Activated naive CD4-positive, alpha-beta T cell treated with anti-CD3 and anti-CD28 coated beads for 36 hours (primary cell): ENCODE data around the gene TNFRSF8. TPM values are rescaled to one million over a fixed set of nuclear protein-coding genes. Genes with fewer than 3 reads are reported as not detected.

Experiments used
- CTCF ChIA-PET: fragments of 350-600 bp; sonication (Branson Sonifier 250); formaldehyde crosslinking; loops from one replicate; lab custom pipeline; 2021; ENCODE audit warnings: antibody characterized with exemption; lab: Charles Lee
- DNase-seq: peaks from one replicate; pipeline ENCODE4 v3.0.0-alpha.2; 2020
- H3K27ac Mint-ChIP-seq: one replicate; pipeline ENCODE4 v1.8.0; 2021; ENCODE audit warnings: mild to moderate bottlenecking, mixed read lengths
- H3K27me3 Mint-ChIP-seq: one replicate; pipeline ENCODE4 v1.8.0; 2021; ENCODE audit warnings: low read depth, mixed read lengths
- H3K36me3 Mint-ChIP-seq: one replicate; pipeline ENCODE4 v1.8.0; 2021; ENCODE audit warnings: low read depth, mixed read lengths
- H3K4me1 Mint-ChIP-seq: one replicate; pipeline ENCODE4 v1.8.0; 2021; ENCODE audit warnings: low read depth, mixed read lengths
- H3K4me3 Mint-ChIP-seq: one replicate; pipeline ENCODE4 v1.8.0; 2021; ENCODE audit warnings: mild to moderate bottlenecking, moderate library complexity, mixed read lengths
- H3K9me3 Mint-ChIP-seq: one replicate; pipeline ENCODE4 v1.8.0; 2021; ENCODE audit warnings: mixed read lengths
- intact Hi-C: fragments of 100-400 bp; cut with micrococcal nuclease; formaldehyde crosslinking; loops from one replicate; pipeline ENCODE4 v1.15.1; 2023
- total RNA-seq, 2 experiments: library from RNA; stranded (reverse); gene quantifications; one replicate each; pipeline ENCODE4 v1.2.3, GENCODE V29; 2021

The TNFRSF8 gene
- total RNA-seq, 2 experiments from 2014 or later: 18.6 to 18.8 TPM

GRCh38 chr1:12143631-12144155 lies 80.6 kb downstream of the TNFRSF8 start:
- Mint-ChIP-seq H3K4me3 (no peak overlapping the region), H3K36me3 (peaks cover 8% of the 10 kb centered on the region), H3K9me3 (no peaks in the 10 kb centered on the region), H3K27ac (peak overlapping the region; percentile 76), H3K4me1 (peaks cover 50% of the 10 kb centered on the region), H3K27me3 (no peaks in the 10 kb centered on the region)
- peak; percentile 69 for DNase-seq
- intact Hi-C loops: no loop called here
- CTCF ChIA-PET: interaction anchor here (2.1 kb wide), 1 partner anchor 19 kb away, joined by 7 read pairs; no protein-coding TSS in a partner anchor

GRCh38 chr1:12144236-12144635 lies 81.1 kb downstream of the TNFRSF8 start:
- H3K27me3 Mint-ChIP-seq: no peaks in the 10 kb centered on the region
- H3K9me3 Mint-ChIP-seq: peaks cover 2% of the 10 kb centered on the region
- H3K4me3 Mint-ChIP-seq: no peak overlapping the region
- no peak for DNase-seq
- peaks cover 56% of the 10 kb centered on the region for H3K4me1 Mint-ChIP-seq
- peak overlapping the region; percentile 76 for H3K27ac Mint-ChIP-seq
- CTCF ChIA-PET: interaction anchor here (0.6 to 2.1 kb wide), 2 partner anchors 19 to 39 kb away, joined by 3 to 7 read pairs; no protein-coding TSS in a partner anchor
- H3K36me3 Mint-ChIP-seq: peaks cover 9% of the 10 kb centered on the region
- intact Hi-C loops: no loop called here

- peaks cover 63% of the 10 kb centered on the region for H3K4me1 Mint-ChIP-seq
- peak overlapping the region; percentile 24 for H3K27ac Mint-ChIP-seq
- DNase-seq: no peak
- intact Hi-C loops: no loop called here
- peaks cover 14% of the 10 kb centered on the region for H3K36me3 Mint-ChIP-seq
- peaks cover 7% of the 10 kb centered on the region for H3K9me3 Mint-ChIP-seq
- no peaks in the 10 kb centered on the region for H3K27me3 Mint-ChIP-seq
- no peak overlapping the region for H3K4me3 Mint-ChIP-seq
- CTCF ChIA-PET: interaction anchor here (0.6 kb wide), 1 partner anchor 38 kb away, joined by 3 read pairs; no protein-coding TSS in a partner anchor
Observed at GRCh38 chr1:12144969-12145368, 81.9 kb downstream of the TNFRSF8 start.

GRCh38 chr1:12145616-12146342 lies 82.7 kb downstream of the TNFRSF8 start:
- Mint-ChIP-seq H3K9me3 (peaks cover 7% of the 10 kb centered on the region), H3K4me1 (peaks cover 71% of the 10 kb centered on the region), H3K27me3 (no peaks in the 10 kb centered on the region), H3K4me3 (no peak overlapping the region), H3K36me3 (peaks cover 17% of the 10 kb centered on the region), H3K27ac (peak overlapping the region; percentile 16)
- intact Hi-C loops: no loop called here
- CTCF ChIA-PET: interaction anchor here (0.6 kb wide), 1 partner anchor 465 kb away, joined by 3 read pairs; no protein-coding TSS in a partner anchor
- no peak for DNase-seq

GRCh38 chr1:12146343-12147112 lies 83.4 kb downstream of the TNFRSF8 start:
- CTCF ChIA-PET: interaction anchor here (0.6 kb wide), 1 partner anchor 464 kb away, joined by 3 read pairs; no protein-coding TSS in a partner anchor
- DNase-seq: no peak
- intact Hi-C loops: no loop called here
- no peak overlapping the region for H3K4me3 Mint-ChIP-seq
- peaks cover 7% of the 10 kb centered on the region for H3K9me3 Mint-ChIP-seq
- peaks cover 79% of the 10 kb centered on the region for H3K4me1 Mint-ChIP-seq
- peaks cover 17% of the 10 kb centered on the region for H3K36me3 Mint-ChIP-seq
- H3K27ac Mint-ChIP-seq: peak overlapping the region; percentile 64
- no peaks in the 10 kb centered on the region for H3K27me3 Mint-ChIP-seq

GRCh38 chr1:12147201-12147701 lies 84.1 kb downstream of the TNFRSF8 start:
- CTCF ChIA-PET: interaction anchor here (0.9 kb wide), 1 partner anchor 31 kb away, joined by 3 read pairs; no protein-coding TSS in a partner anchor
- H3K36me3 Mint-ChIP-seq: peaks cover 17% of the 10 kb centered on the region
- no peak for DNase-seq
- no peak overlapping the region for H3K4me3 Mint-ChIP-seq
- no peaks in the 10 kb centered on the region for H3K27me3 Mint-ChIP-seq
- peak overlapping the region; percentile 64 for H3K27ac Mint-ChIP-seq
- peaks cover 86% of the 10 kb centered on the region for H3K4me1 Mint-ChIP-seq
- peaks cover 7% of the 10 kb centered on the region for H3K9me3 Mint-ChIP-seq
- intact Hi-C loops: no loop called here

- Mint-ChIP-seq H3K36me3 (peaks cover 15% of the 10 kb centered on the region), H3K9me3 (peaks cover 7% of the 10 kb centered on the region), H3K4me3 (no peak overlapping the region), H3K4me1 (peaks cover 88% of the 10 kb centered on the region), H3K27ac (peak overlapping the region; percentile 79), H3K27me3 (no peaks in the 10 kb centered on the region)
- intact Hi-C loops: no loop called here
- DNase-seq: no peak
- CTCF ChIA-PET: interaction anchor here (0.6 to 2.4 kb wide), 4 partner anchors 23 to 321 kb away, joined by 3 to 16 read pairs (median 3); no protein-coding TSS in a partner anchor
Observed at GRCh38 chr1:12148160-12148957, 85.3 kb downstream of the TNFRSF8 start.

- Mint-ChIP-seq H3K27me3 (no peaks in the 10 kb centered on the region), H3K4me3 (no peak overlapping the region), H3K9me3 (peaks cover 7% of the 10 kb centered on the region), H3K36me3 (peaks cover 8% of the 10 kb centered on the region), H3K27ac (peak overlapping the region; percentile 79), H3K4me1 (peaks cover 83% of the 10 kb centered on the region)
- no peak for DNase-seq
- intact Hi-C loops: no loop called here
- CTCF ChIA-PET: interaction anchor here (1.0 to 2.4 kb wide), 5 partner anchors 11 to 60 kb away, joined by 3 to 16 read pairs (median 5); no protein-coding TSS in a partner anchor
Observed at GRCh38 chr1:12148958-12149790, 86.1 kb downstream of the TNFRSF8 start.

GRCh38 chr1:12149791-12150175 lies 86.7 kb downstream of the TNFRSF8 start:
- H3K27ac Mint-ChIP-seq: peak overlapping the region; percentile 81
- intact Hi-C loops: loop anchor here (1.0 kb wide), 1 partner anchor 30 kb away; no protein-coding TSS in a partner anchor
- CTCF ChIA-PET: interaction anchor here (0.6 to 2.4 kb wide), 7 partner anchors 11 to 59 kb away, joined by 3 to 16 read pairs (median 4); no protein-coding TSS in a partner anchor
- H3K36me3 Mint-ChIP-seq: peaks cover 8% of the 10 kb centered on the region
- peaks cover 81% of the 10 kb centered on the region for H3K4me1 Mint-ChIP-seq
- no peaks in the 10 kb centered on the region for H3K27me3 Mint-ChIP-seq
- DNase-seq: no peak
- peaks cover 7% of the 10 kb centered on the region for H3K9me3 Mint-ChIP-seq
- no peak overlapping the region for H3K4me3 Mint-ChIP-seq

GRCh38 chr1:12150456-12151200 lies 87.5 kb downstream of the TNFRSF8 start:
- H3K36me3 Mint-ChIP-seq: peaks cover 8% of the 10 kb centered on the region
- H3K4me1 Mint-ChIP-seq: peaks cover 82% of the 10 kb centered on the region
- CTCF ChIA-PET: interaction anchor here (0.5 to 2.4 kb wide), 6 partner anchors 8 to 456 kb away, joined by 3 to 16 read pairs (median 4); no protein-coding TSS in a partner anchor
- H3K27ac Mint-ChIP-seq: peak overlapping the region; percentile 81
- H3K9me3 Mint-ChIP-seq: peaks cover 7% of the 10 kb centered on the region
- no peaks in the 10 kb centered on the region for H3K27me3 Mint-ChIP-seq
- intact Hi-C loops: loop anchor here (1.0 kb wide), 1 partner anchor 29 kb away; no protein-coding TSS in a partner anchor
- peak; percentile 40 for DNase-seq
- H3K4me3 Mint-ChIP-seq: no peak overlapping the region
